Mucosa of rectum (tissue), 2 donors: ENCODE results near the gene SP110.

Experiments used
- H3K27ac ChIP-seq, 2 donors: one replicate each; pipeline ENCODE4 v1.7.0; 2013; ENCODE audit warnings: inconsistent platforms in 2 of 2, low read depth in 2 of 2, low read length in 2 of 2
- H3K27me3 ChIP-seq, 2 donors: one replicate each; pipeline ENCODE4 v1.7.0; 2013; ENCODE audit warnings: low read length in 2 of 2; ENCODE audit not compliant: control insufficient read depth in 2 of 2, insufficient read depth in 2 of 2
- H3K36me3 ChIP-seq, 2 donors: one replicate each; pipeline ENCODE4 v1.7.0; 2013; ENCODE audit warnings: low read length in 2 of 2; ENCODE audit not compliant: control insufficient read depth in 2 of 2, insufficient read depth in 2 of 2
- H3K4me1 ChIP-seq, 2 donors: one replicate each; pipeline ENCODE4 v1.7.0; 2013; ENCODE audit warnings: low read length in 2 of 2, mild to moderate bottlenecking in 1 of 2; ENCODE audit not compliant: control insufficient read depth in 2 of 2, insufficient read depth in 2 of 2
- H3K4me3 ChIP-seq, 2 donors: one replicate each; pipeline ENCODE4 v1.7.0; 2013; ENCODE audit warnings: low read length in 2 of 2
- H3K9ac ChIP-seq, 2 donors: one replicate each; pipeline ENCODE4 v1.7.0; 2013; ENCODE audit warnings: low read length in 2 of 2, low read depth in 1 of 2, mild to moderate bottlenecking in 1 of 2
- H3K9me3 ChIP-seq, 2 donors: one replicate each; pipeline ENCODE4 v1.7.0; 2013; ENCODE audit warnings: low read length in 2 of 2; ENCODE audit not compliant: control insufficient read depth in 2 of 2
- donor health status: healthy.
- donor health status: Normal muscosa, but diverticular disease.

Gene SP110

GRCh38 chr2:230250231-230250630, 30.4 kb upstream of the SP110 start:
- no peaks in the 10 kb centered on the region for H3K9me3 ChIP-seq
- H3K4me1 ChIP-seq = no peaks in the 10 kb centered on the region
- H3K27ac ChIP-seq = no peak overlapping the region
- no peak overlapping the region for H3K4me3 ChIP-seq
- H3K36me3 ChIP-seq = no peaks in the 10 kb centered on the region
- H3K9ac ChIP-seq = no peak overlapping the region
- H3K27me3 ChIP-seq = no peaks in the 10 kb centered on the region

- Histone ChIP-seq H3K27me3 (no peaks in the 10 kb centered on the region), H3K9me3 (no peaks in the 10 kb centered on the region), H3K36me3 (no peaks in the 10 kb centered on the region), H3K9ac (no peak overlapping the region), H3K4me1 (no peaks in the 10 kb centered on the region), H3K27ac (no peak overlapping the region), H3K4me3 (no peak overlapping the region)
These were observed 26.4 kb upstream of the SP110 start for GRCh38 chr2:230246206-230246605.

GRCh38 chr2:230244211-230244610, 24.4 kb upstream of the SP110 start:
- Histone ChIP-seq H3K36me3 (no peaks in the 10 kb centered on the region), H3K4me1 (no peaks in the 10 kb centered on the region), H3K9ac (no peak overlapping the region), H3K9me3 (no peaks in the 10 kb centered on the region), H3K27ac (no peak overlapping the region), H3K4me3 (no peak overlapping the region), H3K27me3 (no peaks in the 10 kb centered on the region)

- H3K27ac ChIP-seq = no peak overlapping the region
These were observed 15.1 kb upstream of the SP110 start for GRCh38 chr2:230234845-230235244.

GRCh38 chr2:230234122-230234722, 14.4 kb upstream of the SP110 start:
- Histone ChIP-seq H3K27me3 (no peaks in the 10 kb centered on the region), H3K36me3 (no peaks in the 10 kb centered on the region), H3K4me3 (no peak overlapping the region), H3K9ac (no peak overlapping the region), H3K9me3 (peaks cover 2 to 5% of the 10 kb centered on the region in 2 donors), H3K27ac (no peak overlapping the region), H3K4me1 (no peaks in the 10 kb centered on the region)

More at GRCh38 chr2:230234845-230235244, 15.1 kb upstream of the SP110 start:
- no peaks in the 10 kb centered on the region for H3K36me3 ChIP-seq
- no peak overlapping the region for H3K4me3 ChIP-seq
- no peaks in the 10 kb centered on the region for H3K27me3 ChIP-seq
- no peak overlapping the region for H3K9ac ChIP-seq
- no peaks in the 10 kb centered on the region for H3K4me1 ChIP-seq
- H3K9me3 ChIP-seq = peaks cover 2 to 5% of the 10 kb centered on the region in 2 donors

- H3K4me3 ChIP-seq = no peak overlapping the region
- H3K9me3 ChIP-seq = peaks cover 2 to 5% of the 10 kb centered on the region in 2 donors
These were observed 11.5 kb upstream of the SP110 start for GRCh38 chr2:230231251-230231650.

GRCh38 chr2:230230496-230231200, 10.9 kb upstream of the SP110 start:
- Histone ChIP-seq H3K4me3 (peak overlapping the region in 1 of 2 donors; percentile 7), H3K27ac (no peak overlapping the region), H3K36me3 (no peaks in the 10 kb centered on the region)

More at GRCh38 chr2:230231251-230231650, 11.5 kb upstream of the SP110 start:
- Histone ChIP-seq H3K36me3 (no peaks in the 10 kb centered on the region), H3K27me3 (no peaks in the 10 kb centered on the region), H3K9ac (no peak overlapping the region), H3K27ac (no peak overlapping the region), H3K4me1 (no peaks in the 10 kb centered on the region)

GRCh38 chr2:230230087-230230486, 10.3 kb upstream of the SP110 start:
- no peak overlapping the region for H3K27ac ChIP-seq
- H3K9ac ChIP-seq = no peak overlapping the region
- H3K4me3 ChIP-seq = no peak overlapping the region
- H3K9me3 ChIP-seq = peaks cover 2 to 5% of the 10 kb centered on the region in 2 donors
- H3K27me3 ChIP-seq = no peaks in the 10 kb centered on the region
- H3K4me1 ChIP-seq = no peaks in the 10 kb centered on the region
- no peaks in the 10 kb centered on the region for H3K36me3 ChIP-seq

More at GRCh38 chr2:230230496-230231200, 10.9 kb upstream of the SP110 start:
- Histone ChIP-seq H3K9ac (no peak overlapping the region), H3K27me3 (no peaks in the 10 kb centered on the region), H3K9me3 (peaks cover 2 to 5% of the 10 kb centered on the region in 2 donors), H3K4me1 (no peaks in the 10 kb centered on the region)

GRCh38 chr2:230227216-230227615, 7.4 kb upstream of the SP110 start:
- Histone ChIP-seq H3K9me3 (peaks cover 2 to 5% of the 10 kb centered on the region in 2 donors), H3K4me1 (no peaks in the 10 kb centered on the region), H3K27ac (peak overlapping the region in 1 of 2 donors; percentile 45), H3K4me3 (peak overlapping the region in 1 of 2 donors; percentile 53), H3K9ac (peak overlapping the region in 1 of 2 donors; percentile 17), H3K27me3 (no peaks in the 10 kb centered on the region), H3K36me3 (no peaks in the 10 kb centered on the region)

- peak overlapping the region; percentile 74 for H3K27ac ChIP-seq
- H3K27me3 ChIP-seq = no peaks in the 10 kb centered on the region
- peak overlapping the region; percentile 27 to 41 for H3K9ac ChIP-seq
- H3K4me1 ChIP-seq = no peaks in the 10 kb centered on the region
- H3K4me3 ChIP-seq = peak overlapping the region; percentile 43 to 67
- no peaks in the 10 kb centered on the region for H3K36me3 ChIP-seq
- peaks cover 0 to 5% of the 10 kb centered on the region in 2 donors for H3K9me3 ChIP-seq
These were observed 6.3 kb upstream of the SP110 start for GRCh38 chr2:230226051-230226551.
